Neural cell (in vitro differentiated cells): Measurements from ENCODE around the gene ZNF326. TPM values are rescaled to one million over a fixed set of nuclear protein-coding genes. Genes with fewer than 3 reads are reported as not detected.

ENCODE experiments used
- H2AFZ ChIP-seq: fragments of 200-600, 300-800 bp; sonication (generic), shearing (Covaris generic); 2 replicates; pipeline ENCODE4 v1.6.0; 2014; ENCODE audit warnings: low read depth, mild to moderate bottlenecking, antibody characterized with exemption, low read length, moderate library complexity
- H3F3A ChIP-seq: fragments of 200-600 bp; shearing (Covaris generic); 2 replicates; pipeline ENCODE4 v1.6.1; 2016; ENCODE audit warnings: mild to moderate bottlenecking, moderate library complexity, mixed read lengths, antibody characterized with exemption, low read length; ENCODE audit not compliant: insufficient read depth, poor library complexity, severe bottlenecking
- H3K27ac ChIP-seq: fragments of 200-600, 300-800 bp; sonication (generic), shearing (Covaris generic); 2 replicates; pipeline ENCODE4 v1.5.1; 2014; ENCODE audit warnings: mild to moderate bottlenecking, low read length, moderate library complexity
- H3K27me3 ChIP-seq: fragments of 300-800, 200-600 bp; sonication (generic), shearing (Covaris generic); 2 replicates; pipeline ENCODE4 v1.6.0; 2014; ENCODE audit warnings: mild to moderate bottlenecking, low read depth, low read length, moderate library complexity; ENCODE audit not compliant: insufficient read depth
- H3K36me3 ChIP-seq: fragments of 300-800, 200-600 bp; sonication (generic), shearing (Covaris generic); 2 replicates; pipeline ENCODE4 v1.5.1; 2014; ENCODE audit warnings: mild to moderate bottlenecking, antibody characterized with exemption, low read length, moderate library complexity; ENCODE audit not compliant: insufficient read depth
- H3K4me2 ChIP-seq: fragments of 300-800, 200-600 bp; sonication (generic), shearing (Covaris generic); 2 replicates; pipeline ENCODE4 v1.6.0; 2014; ENCODE audit warnings: mild to moderate bottlenecking, low read length
- H3K4me3 ChIP-seq: fragments of 300-800, 200-600 bp; sonication (generic), shearing (Covaris generic); 2 replicates; pipeline ENCODE4 v1.5.1; 2014; ENCODE audit warnings: mild to moderate bottlenecking, low read length, moderate library complexity
- H3K79me2 ChIP-seq: fragments of 200-600 bp; shearing (Covaris generic); replicated peaks from 2 replicates; pipeline ENCODE4 v1.6.0; 2014; ENCODE audit warnings: mild to moderate bottlenecking, low read length, moderate library complexity; ENCODE audit not compliant: insufficient read depth
- H3K9ac ChIP-seq: fragments of 300-800, 200-600 bp; sonication (generic), shearing (Covaris generic); 2 replicates; pipeline ENCODE4 v1.6.1; 2016; ENCODE audit warnings: mild to moderate bottlenecking, low read length, mixed read lengths
- H3K9me2 ChIP-seq: fragments of 200-600 bp; shearing (Covaris generic); 2 replicates; pipeline ENCODE4 v1.6.1; 2016; ENCODE audit warnings: mild to moderate bottlenecking, low read length, mixed read lengths; ENCODE audit not compliant: insufficient read depth
- H3K9me3 ChIP-seq: fragments of 200-600, 300-800 bp; sonication (generic), shearing (Covaris generic); 2 replicates; pipeline ENCODE4 v1.6.1; 2016; ENCODE audit warnings: mild to moderate bottlenecking, mixed run types, low read length, moderate library complexity, mixed read lengths
- H4K20me1 ChIP-seq: fragments of 200-600 bp; shearing (Covaris generic); 2 replicates; pipeline ENCODE4 v1.6.1; 2016; ENCODE audit warnings: mild to moderate bottlenecking, mixed run types; ENCODE audit not compliant: insufficient read depth
- EP300 ChIP-seq: fragments of 450-650 bp; conservative IDR thresholded peaks from 2 replicates; pipeline ENCODE4 v1.6.1; 2014; ENCODE audit warnings: antibody characterized with exemption, mild to moderate bottlenecking, moderate library complexity; ENCODE audit not compliant: poor library complexity, severe bottlenecking
- EZH2 ChIP-seq: fragments of 200-600, 300-800 bp; shearing (Covaris generic), sonication (generic); IDR thresholded peaks from 2 replicates; pipeline ENCODE4 v1.6.1; 2014; ENCODE audit warnings: antibody characterized with exemption, low read length, borderline replicate concordance, mild to moderate bottlenecking; ENCODE audit not compliant: insufficient read depth, poor library complexity, severe bottlenecking
- MXI1 ChIP-seq: fragments of 450-650 bp; conservative IDR thresholded peaks from 2 replicates; pipeline ENCODE4 v1.6.1; 2014; ENCODE audit warnings: antibody characterized with exemption, mild to moderate bottlenecking; ENCODE audit not compliant: poor library complexity, severe bottlenecking
- POLR2AphosphoS5 ChIP-seq: IDR thresholded peaks from 2 replicates; pipeline ENCODE4 v1.6.1; 2012
- RAD21 ChIP-seq: fragments of 450-650 bp; conservative IDR thresholded peaks from 2 replicates; pipeline ENCODE4 v1.6.1; 2014; ENCODE audit warnings: antibody characterized with exemption, mild to moderate bottlenecking, moderate library complexity
- SMC3 ChIP-seq: fragments of 450-650 bp; conservative IDR thresholded peaks from 2 replicates; pipeline ENCODE4 v1.6.1; 2014; ENCODE audit warnings: antibody characterized with exemption, mild to moderate bottlenecking, moderate library complexity; ENCODE audit not compliant: poor library complexity
- TAF1 ChIP-seq: IDR thresholded peaks from 2 replicates; pipeline ENCODE4 v1.6.1; 2012; ENCODE audit warnings: low read depth
- polyA plus RNA-seq: library from polyadenylated mRNA; depleted of rRNA; stranded (reverse); fragments of >200 nt; gene quantifications from 2 replicates; pipeline ENCODE4 v1.2.3, GENCODE V29; 2014
- TF ChIP-seq, protein P1 (sequence below): IDR thresholded peaks from 2 replicates; pipeline ENCODE4 v1.6.1; 2012; ENCODE audit warnings: borderline replicate concordance
- TF ChIP-seq, protein P2 (sequence below): fragments of 450-650 bp; IDR thresholded peaks from 2 replicates; pipeline ENCODE4 v1.5.1; 2014; ENCODE audit warnings: antibody characterized with exemption, mild to moderate bottlenecking, moderate library complexity; ENCODE audit not compliant: poor library complexity, severe bottlenecking

ZNF326 gene
- polyA plus RNA-seq, 1 donor from 2014 or later, result 65.0 TPM

DNA sequence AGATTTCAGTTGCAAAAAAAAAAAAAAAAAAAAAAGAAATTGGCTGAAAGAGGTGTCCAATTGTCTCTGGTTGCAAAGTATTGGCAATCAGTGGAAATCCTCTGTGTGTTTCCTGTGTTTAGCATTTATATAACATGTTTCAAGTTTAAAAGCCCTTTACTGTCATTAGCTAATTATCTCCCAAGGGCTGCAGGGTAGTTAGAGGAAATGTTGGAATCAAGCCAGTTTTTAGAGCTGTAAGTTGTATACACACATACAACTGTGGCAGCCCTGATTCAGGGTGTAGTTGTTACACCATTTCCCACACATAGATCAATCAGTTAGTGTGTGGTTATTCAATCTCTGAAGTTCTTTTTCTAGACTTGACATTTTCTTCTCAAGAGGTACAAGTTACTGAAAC, 8.9 kb upstream of the ZNF326 start:
- Histone ChIP-seq H3F3A (no peaks in the 10 kb centered on the region), H2AFZ (no peak overlapping the region), H3K79me2 (no peaks in the 10 kb centered on the region), H3K36me3 (no peaks in the 10 kb centered on the region), H4K20me1 (no peaks in the 10 kb centered on the region), H3K4me3 (no peak overlapping the region), H3K9me3 (no peaks in the 10 kb centered on the region), H3K9me2 (no peaks in the 10 kb centered on the region), H3K9ac (no peak overlapping the region), H3K27ac (no peak overlapping the region), H3K4me2 (no peak overlapping the region), H3K27me3 (no peaks in the 10 kb centered on the region)
- no peak for TF ChIP-seq POLR2AphosphoS5
- TF ChIP-seq RAD21, result no peak
- TF ChIP-seq TAF1, result no peak
- no peak for TF ChIP-seq MXI1
- TF ChIP-seq SMC3, result no peak

DNA sequence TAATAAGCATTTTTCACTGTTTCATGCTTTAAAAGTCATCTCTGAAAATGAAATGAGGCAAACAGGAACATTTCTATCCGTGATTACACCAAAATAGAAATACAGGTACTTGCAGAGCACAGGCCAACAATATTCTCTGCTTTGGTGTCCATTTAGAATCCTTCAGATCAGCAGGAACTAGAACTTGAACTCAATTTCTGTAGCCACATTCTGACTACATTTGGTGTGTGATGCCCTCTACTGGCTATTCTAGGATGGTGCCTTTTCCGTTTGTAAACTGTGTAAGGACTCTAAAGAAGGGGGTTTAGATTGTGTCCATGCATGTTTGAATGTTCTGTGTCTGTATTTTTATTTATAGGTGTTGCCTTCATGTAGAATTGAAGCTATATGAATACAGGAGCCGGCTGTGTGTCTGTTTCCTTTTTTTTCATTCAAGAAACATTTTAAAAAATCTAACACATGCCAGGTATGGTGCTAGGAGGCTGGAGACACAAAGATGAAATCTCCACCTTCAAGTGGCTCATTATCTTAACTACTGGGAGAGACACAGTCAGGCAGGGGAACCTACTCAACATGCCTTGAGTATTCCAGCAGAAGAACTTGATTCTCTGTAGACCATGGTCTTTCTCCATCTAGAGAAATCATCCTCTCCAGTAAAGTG, 7.6 kb upstream of the ZNF326 start:
- Histone ChIP-seq H3K9me2 (no peaks in the 10 kb centered on the region), H4K20me1 (no peaks in the 10 kb centered on the region), H3K27me3 (no peaks in the 10 kb centered on the region), H3K79me2 (no peaks in the 10 kb centered on the region), H3F3A (no peaks in the 10 kb centered on the region), H3K9me3 (no peaks in the 10 kb centered on the region), H2AFZ (no peak overlapping the region), H3K27ac (no peak overlapping the region), H3K9ac (no peak overlapping the region), H3K4me3 (no peak overlapping the region), H3K36me3 (no peaks in the 10 kb centered on the region), H3K4me2 (no peak overlapping the region)
- TF ChIP-seq, protein P1, sequence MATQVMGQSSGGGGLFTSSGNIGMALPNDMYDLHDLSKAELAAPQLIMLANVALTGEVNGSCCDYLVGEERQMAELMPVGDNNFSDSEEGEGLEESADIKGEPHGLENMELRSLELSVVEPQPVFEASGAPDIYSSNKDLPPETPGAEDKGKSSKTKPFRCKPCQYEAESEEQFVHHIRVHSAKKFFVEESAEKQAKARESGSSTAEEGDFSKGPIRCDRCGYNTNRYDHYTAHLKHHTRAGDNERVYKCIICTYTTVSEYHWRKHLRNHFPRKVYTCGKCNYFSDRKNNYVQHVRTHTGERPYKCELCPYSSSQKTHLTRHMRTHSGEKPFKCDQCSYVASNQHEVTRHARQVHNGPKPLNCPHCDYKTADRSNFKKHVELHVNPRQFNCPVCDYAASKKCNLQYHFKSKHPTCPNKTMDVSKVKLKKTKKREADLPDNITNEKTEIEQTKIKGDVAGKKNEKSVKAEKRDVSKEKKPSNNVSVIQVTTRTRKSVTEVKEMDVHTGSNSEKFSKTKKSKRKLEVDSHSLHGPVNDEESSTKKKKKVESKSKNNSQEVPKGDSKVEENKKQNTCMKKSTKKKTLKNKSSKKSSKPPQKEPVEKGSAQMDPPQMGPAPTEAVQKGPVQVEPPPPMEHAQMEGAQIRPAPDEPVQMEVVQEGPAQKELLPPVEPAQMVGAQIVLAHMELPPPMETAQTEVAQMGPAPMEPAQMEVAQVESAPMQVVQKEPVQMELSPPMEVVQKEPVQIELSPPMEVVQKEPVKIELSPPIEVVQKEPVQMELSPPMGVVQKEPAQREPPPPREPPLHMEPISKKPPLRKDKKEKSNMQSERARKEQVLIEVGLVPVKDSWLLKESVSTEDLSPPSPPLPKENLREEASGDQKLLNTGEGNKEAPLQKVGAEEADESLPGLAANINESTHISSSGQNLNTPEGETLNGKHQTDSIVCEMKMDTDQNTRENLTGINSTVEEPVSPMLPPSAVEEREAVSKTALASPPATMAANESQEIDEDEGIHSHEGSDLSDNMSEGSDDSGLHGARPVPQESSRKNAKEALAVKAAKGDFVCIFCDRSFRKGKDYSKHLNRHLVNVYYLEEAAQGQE, result no peak
- TF ChIP-seq EP300 (no peak), SMC3 (peak; percentile 92), EZH2 (no peak), MXI1 (no peak), POLR2AphosphoS5 (no peak), TAF1 (no peak), RAD21 (peak; percentile 90)
- TF ChIP-seq, protein P2, sequence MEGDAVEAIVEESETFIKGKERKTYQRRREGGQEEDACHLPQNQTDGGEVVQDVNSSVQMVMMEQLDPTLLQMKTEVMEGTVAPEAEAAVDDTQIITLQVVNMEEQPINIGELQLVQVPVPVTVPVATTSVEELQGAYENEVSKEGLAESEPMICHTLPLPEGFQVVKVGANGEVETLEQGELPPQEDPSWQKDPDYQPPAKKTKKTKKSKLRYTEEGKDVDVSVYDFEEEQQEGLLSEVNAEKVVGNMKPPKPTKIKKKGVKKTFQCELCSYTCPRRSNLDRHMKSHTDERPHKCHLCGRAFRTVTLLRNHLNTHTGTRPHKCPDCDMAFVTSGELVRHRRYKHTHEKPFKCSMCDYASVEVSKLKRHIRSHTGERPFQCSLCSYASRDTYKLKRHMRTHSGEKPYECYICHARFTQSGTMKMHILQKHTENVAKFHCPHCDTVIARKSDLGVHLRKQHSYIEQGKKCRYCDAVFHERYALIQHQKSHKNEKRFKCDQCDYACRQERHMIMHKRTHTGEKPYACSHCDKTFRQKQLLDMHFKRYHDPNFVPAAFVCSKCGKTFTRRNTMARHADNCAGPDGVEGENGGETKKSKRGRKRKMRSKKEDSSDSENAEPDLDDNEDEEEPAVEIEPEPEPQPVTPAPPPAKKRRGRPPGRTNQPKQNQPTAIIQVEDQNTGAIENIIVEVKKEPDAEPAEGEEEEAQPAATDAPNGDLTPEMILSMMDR, result peak; percentile 91
